Neural crest cell (in vitro differentiated cells): ENCODE measurements around the gene FGF7. TPM values are rescaled to one million over a fixed set of nuclear protein-coding genes. Genes with fewer than 3 reads are reported as not detected.
A peak's percentile ranks its signal among the peaks of the same experiment; 100 is the strongest.

ENCODE experiments used
- DNase-seq: peaks from one replicate; pipeline ENCODE4 v3.0.0; 2021; ENCODE audit warnings: low read depth, mixed read lengths, low spot score
- H3K27ac Mint-ChIP-seq: one replicate; pipeline ENCODE4 v1.8.0; 2021; ENCODE audit warnings: mild to moderate bottlenecking, mixed read lengths; ENCODE audit not compliant: unreplicated experiment
- H3K27me3 Mint-ChIP-seq: 2 replicates; pipeline ENCODE4 v1.8.0; 2021; ENCODE audit warnings: low read depth, mild to moderate bottlenecking, mixed read lengths
- H3K36me3 Mint-ChIP-seq: 2 replicates; pipeline ENCODE4 v1.8.0; 2021; ENCODE audit warnings: low read depth, mild to moderate bottlenecking, mixed read lengths
- H3K4me1 Mint-ChIP-seq: 2 replicates; pipeline ENCODE4 v1.8.0; 2021; ENCODE audit warnings: mixed read lengths
- H3K4me3 Mint-ChIP-seq: one replicate; pipeline ENCODE4 v1.8.0; 2021; ENCODE audit warnings: mild to moderate bottlenecking, mixed read lengths
- H3K9me3 Mint-ChIP-seq: 2 replicates; pipeline ENCODE4 v1.8.0; 2021; ENCODE audit warnings: mixed read lengths
- CTCF ChIP-seq: fragments of 200-600 bp; sonication (generic); conservative IDR thresholded peaks from 2 replicates; pipeline ENCODE4 v1.5.0; 2021; ENCODE audit warnings: antibody characterized with exemption, mild to moderate bottlenecking
- total RNA-seq: library from RNA; stranded (reverse); gene quantifications from 2 replicates; pipeline ENCODE4 v1.2.1, GENCODE V29; 2021

The FGF7 gene
- total RNA-seq, 1 donor from 2014 or later: 0.19 TPM

GRCh38 chr15:49428409-49429095 lies 5.5 kb downstream of the FGF7 start:
- no peaks in the 10 kb centered on the region for H3K36me3 Mint-ChIP-seq
- H3K4me3 Mint-ChIP-seq: no peak overlapping the region
- H3K9me3 Mint-ChIP-seq: no peaks in the 10 kb centered on the region
- no peaks in the 10 kb centered on the region for H3K27me3 Mint-ChIP-seq
- no peak for TF ChIP-seq CTCF
- no peaks in the 10 kb centered on the region for H3K4me1 Mint-ChIP-seq
- no peak for DNase-seq
- H3K27ac Mint-ChIP-seq: no peak overlapping the region

- no peak overlapping the region for H3K4me3 Mint-ChIP-seq
- no peak for DNase-seq
- no peak for TF ChIP-seq CTCF
- H3K36me3 Mint-ChIP-seq: no peaks in the 10 kb centered on the region
- peaks cover 3% of the 10 kb centered on the region for H3K4me1 Mint-ChIP-seq
- H3K27me3 Mint-ChIP-seq: no peaks in the 10 kb centered on the region
- no peaks in the 10 kb centered on the region for H3K9me3 Mint-ChIP-seq
- no peak overlapping the region for H3K27ac Mint-ChIP-seq
These were observed 7.0 kb downstream of the FGF7 start for GRCh38 chr15:49430046-49430445.

- no peak overlapping the region for H3K27ac Mint-ChIP-seq
- TF ChIP-seq CTCF: no peak
- no peaks in the 10 kb centered on the region for H3K36me3 Mint-ChIP-seq
- peaks cover 11% of the 10 kb centered on the region for H3K4me1 Mint-ChIP-seq
- DNase-seq: no peak
- H3K9me3 Mint-ChIP-seq: no peaks in the 10 kb centered on the region
- no peak overlapping the region for H3K4me3 Mint-ChIP-seq
- H3K27me3 Mint-ChIP-seq: no peaks in the 10 kb centered on the region
These were observed 12.1 kb downstream of the FGF7 start for GRCh38 chr15:49435174-49435573.

- Mint-ChIP-seq H3K27me3 (no peaks in the 10 kb centered on the region), H3K4me1 (peaks cover 16% of the 10 kb centered on the region), H3K9me3 (no peaks in the 10 kb centered on the region), H3K4me3 (no peak overlapping the region), H3K36me3 (no peaks in the 10 kb centered on the region), H3K27ac (no peak overlapping the region)
- TF ChIP-seq CTCF: no peak
- no peak for DNase-seq
These were observed 13.7 kb downstream of the FGF7 start for GRCh38 chr15:49436751-49437150.

- Mint-ChIP-seq H3K9me3 (no peaks in the 10 kb centered on the region), H3K36me3 (no peaks in the 10 kb centered on the region), H3K4me3 (no peak overlapping the region), H3K4me1 (peaks cover 16% of the 10 kb centered on the region), H3K27me3 (no peaks in the 10 kb centered on the region), H3K27ac (peak overlapping the region; percentile 77)
- DNase-seq: no peak
- TF ChIP-seq CTCF: no peak
These were observed 16.1 kb downstream of the FGF7 start for GRCh38 chr15:49438962-49439631.
